ENCODE results near the gene CBR3.

GRCh38 chr21:36186081-36186480 lies 51.2 kb downstream of the CBR3 start:
- TF ChIP-seq CTCF (IDR thresholded peaks at IDR 0.05; ENCODE audit: extremely low read depth in 1 of 2, insufficient read depth in 1 of 2, low read depth in 1 of 2, low read length in 2 of 2): no peak
- TF ChIP-seq POLR2A (IDR thresholded peaks at IDR 0.05; ENCODE audit: low read depth, low read length): no peak

Data from endothelial cell of umbilical vein (primary cell).